Chondrocyte (in vitro differentiated cells): ENCODE data around the gene TM4SF4. TPM values are rescaled to one million over a fixed set of nuclear protein-coding genes. Genes with fewer than 3 reads are reported as not detected.

Experiments used
- DNase-seq: peaks from one replicate; pipeline ENCODE4 v3.0.0; 2021; ENCODE audit warnings: mixed read lengths, low spot score
- H3K27ac Mint-ChIP-seq: one replicate; pipeline ENCODE4 v1.8.0; 2021; ENCODE audit warnings: mild to moderate bottlenecking, moderate library complexity, mixed read lengths; ENCODE audit not compliant: unreplicated experiment
- H3K27me3 Mint-ChIP-seq: 2 replicates; pipeline ENCODE4 v1.8.0; 2021; ENCODE audit warnings: low read depth, mixed read lengths
- H3K36me3 Mint-ChIP-seq: 2 replicates; pipeline ENCODE4 v1.8.0; 2021; ENCODE audit warnings: low read depth, mixed read lengths
- H3K4me1 Mint-ChIP-seq: 2 replicates; pipeline ENCODE4 v1.8.0; 2021; ENCODE audit warnings: low read depth, mild to moderate bottlenecking, mixed read lengths
- H3K4me3 Mint-ChIP-seq: one replicate; pipeline ENCODE4 v1.8.0; 2021; ENCODE audit warnings: mild to moderate bottlenecking, moderate library complexity, mixed read lengths; ENCODE audit not compliant: unreplicated experiment
- H3K9me3 Mint-ChIP-seq: 2 replicates; pipeline ENCODE4 v1.8.0; 2021; ENCODE audit warnings: low read depth, mixed read lengths
- CTCF ChIP-seq: fragments of 200-600 bp; sonication (generic); IDR thresholded peaks from 2 replicates; pipeline ENCODE4 v1.5.0; 2021; ENCODE audit warnings: antibody characterized with exemption, mild to moderate bottlenecking, moderate library complexity
- total RNA-seq: library from RNA; stranded (reverse); gene quantifications from 3 replicates; pipeline ENCODE4 v1.2.1, GENCODE V29; 2021

TM4SF4 gene
- total RNA-seq, 1 donor from 2014 or later, result not detected

DNA sequence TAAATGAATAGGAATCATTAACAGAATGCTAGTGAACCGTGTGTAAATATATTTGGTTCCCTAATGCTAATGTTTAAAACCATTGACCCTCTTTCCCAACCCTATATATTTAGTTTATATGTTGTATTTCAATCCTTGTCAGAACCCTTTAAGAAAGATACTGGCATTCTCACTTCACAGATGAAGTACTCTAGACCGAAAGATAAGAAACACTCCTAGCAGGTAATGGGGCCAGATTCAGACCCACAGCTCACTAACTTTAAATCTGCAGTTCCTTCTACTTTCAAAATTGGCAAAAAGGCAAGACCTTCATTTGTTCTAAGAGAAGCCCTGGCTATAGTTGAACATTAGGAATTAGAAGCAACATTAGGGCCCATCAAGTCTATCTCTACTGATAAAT lies 42.3 kb upstream of the TM4SF4 start:
- TF ChIP-seq CTCF, result no peak
- H3K4me1 Mint-ChIP-seq, result no peaks in the 10 kb centered on the region
- H3K27me3 Mint-ChIP-seq, result no peaks in the 10 kb centered on the region
- H3K27ac Mint-ChIP-seq, result no peak overlapping the region
- no peak for DNase-seq
- H3K9me3 Mint-ChIP-seq, result no peaks in the 10 kb centered on the region
- no peaks in the 10 kb centered on the region for H3K36me3 Mint-ChIP-seq
- no peak overlapping the region for H3K4me3 Mint-ChIP-seq

DNA sequence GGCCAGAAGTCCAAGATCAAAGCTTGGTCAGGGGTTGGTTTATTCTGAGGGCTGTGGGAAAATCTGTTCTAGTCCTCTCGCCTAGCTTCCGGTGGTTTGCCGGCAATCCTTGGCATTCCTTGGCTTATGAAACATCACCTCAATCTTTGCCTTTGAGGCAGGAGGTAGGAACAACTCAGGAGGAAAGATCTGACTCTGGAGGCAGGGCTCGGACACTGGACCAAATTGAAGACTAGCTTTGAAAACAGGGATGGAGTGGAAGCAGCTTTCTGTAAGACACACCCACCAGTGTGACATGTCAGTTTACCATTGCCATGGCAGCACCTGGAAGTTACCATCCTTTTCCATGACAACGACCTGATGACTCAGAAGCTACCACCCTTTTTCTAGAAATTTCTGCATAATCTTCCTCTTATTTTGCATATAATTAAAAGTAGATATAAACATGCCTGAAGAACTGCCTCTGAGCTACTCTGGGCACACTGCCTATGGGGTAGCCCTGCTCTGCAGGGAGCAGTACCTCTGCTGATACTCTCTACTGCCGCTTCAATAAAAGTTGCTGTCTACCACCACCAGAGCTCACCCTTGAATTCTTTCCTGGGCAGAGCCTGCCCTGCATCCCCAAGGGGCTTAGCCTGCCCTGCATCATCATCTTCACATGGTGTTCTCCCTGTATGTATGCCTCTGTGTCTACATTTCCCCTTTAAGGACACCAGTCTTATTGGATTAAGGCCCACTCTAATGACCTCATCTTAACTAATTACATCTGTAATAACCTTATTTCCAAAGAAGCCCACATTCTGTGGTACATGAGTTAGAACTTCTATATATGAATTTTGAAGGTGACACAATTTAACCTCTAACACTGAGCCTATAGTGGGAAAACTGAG lies 38.3 kb upstream of the TM4SF4 start:
- Mint-ChIP-seq H3K27ac (no peak overlapping the region), H3K4me1 (no peaks in the 10 kb centered on the region), H3K4me3 (no peak overlapping the region), H3K9me3 (no peaks in the 10 kb centered on the region), H3K27me3 (no peaks in the 10 kb centered on the region), H3K36me3 (no peaks in the 10 kb centered on the region)
- DNase-seq, result no peak
- no peak for TF ChIP-seq CTCF

GRCh38 chr3:149437286-149437685 lies 37.2 kb upstream of the TM4SF4 start:
- no peak for TF ChIP-seq CTCF
- Mint-ChIP-seq H3K9me3 (no peaks in the 10 kb centered on the region), H3K27ac (no peak overlapping the region), H3K4me3 (no peak overlapping the region), H3K4me1 (peaks cover 4% of the 10 kb centered on the region), H3K36me3 (no peaks in the 10 kb centered on the region), H3K27me3 (no peaks in the 10 kb centered on the region)
- no peak for DNase-seq

GRCh38 chr3:149437710-149438109 lies 36.8 kb upstream of the TM4SF4 start:
- no peaks in the 10 kb centered on the region for H3K36me3 Mint-ChIP-seq
- no peak for TF ChIP-seq CTCF
- no peak for DNase-seq
- H3K9me3 Mint-ChIP-seq, result no peaks in the 10 kb centered on the region
- H3K4me3 Mint-ChIP-seq, result no peak overlapping the region
- no peak overlapping the region for H3K27ac Mint-ChIP-seq
- H3K4me1 Mint-ChIP-seq, result peaks cover 8% of the 10 kb centered on the region
- H3K27me3 Mint-ChIP-seq, result no peaks in the 10 kb centered on the region

GRCh38 chr3:149438981-149439380 lies 35.5 kb upstream of the TM4SF4 start:
- H3K36me3 Mint-ChIP-seq, result no peaks in the 10 kb centered on the region
- no peaks in the 10 kb centered on the region for H3K27me3 Mint-ChIP-seq
- H3K27ac Mint-ChIP-seq, result no peak overlapping the region
- DNase-seq, result no peak
- peaks cover 20% of the 10 kb centered on the region for H3K4me1 Mint-ChIP-seq
- no peak for TF ChIP-seq CTCF
- H3K4me3 Mint-ChIP-seq, result no peak overlapping the region
- H3K9me3 Mint-ChIP-seq, result no peaks in the 10 kb centered on the region
